Measurements from ENCODE around the gene CXorf49B.

The CXorf49B gene

DNA sequence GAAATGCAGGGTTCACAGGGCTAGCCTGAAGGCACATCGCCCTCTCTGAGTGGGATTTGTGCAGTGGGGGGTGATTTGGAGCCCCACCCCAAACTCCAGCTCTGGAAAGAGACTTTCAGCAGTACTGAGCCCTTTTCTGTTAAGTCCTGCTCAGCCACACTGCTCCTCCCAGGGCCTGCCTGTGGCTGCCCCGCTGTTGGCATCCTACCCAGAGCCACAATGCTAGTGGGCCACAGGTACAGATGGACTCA lies 52.7 kb downstream of the CXorf49B start:
- no peak for DNase-seq (ENCODE audit: low read depth in 2 of 2)

Measured in stimulated activated CD4-positive, alpha-beta T cell treated with anti-CD3 and anti-CD28 coated beads, Interleukin-12 subunit alpha, Interleukin-12 subunit beta, amount 100 ng/mL, for 24 hours (primary cell).